MM.1S (cell line): ENCODE results near the gene TPCN2.

Experiments used
- DNase-seq: peaks from one replicate; pipeline ENCODE4 v3.0.0-alpha.2; 2015
- H2AFZ ChIP-seq: fragments of 300-600 bp; sonication (generic); 2 replicates; pipeline ENCODE4 v1.6.0; 2016; ENCODE audit warnings: antibody characterized with exemption, low read length
- H3F3A ChIP-seq: fragments of 300-600 bp; sonication (generic); 2 replicates; pipeline ENCODE4 v1.6.1; 2016; ENCODE audit warnings: mild to moderate bottlenecking, antibody characterized with exemption, low read length, moderate library complexity, mixed read lengths; ENCODE audit not compliant: insufficient read depth
- H3K27ac ChIP-seq: fragments of 300-600 bp; sonication (generic); 2 replicates; pipeline ENCODE4 v1.5.1; 2016; ENCODE audit warnings: mild to moderate bottlenecking, low read length
- H3K27me3 ChIP-seq: fragments of 300-600 bp; sonication (generic); replicated peaks from 2 replicates; pipeline ENCODE4 v1.6.0; 2016; ENCODE audit warnings: low read length; ENCODE audit not compliant: insufficient read depth
- H3K36me3 ChIP-seq: fragments of 300-600 bp; sonication (generic); replicated peaks from 2 replicates; pipeline ENCODE4 v1.6.1; 2016; ENCODE audit warnings: mild to moderate bottlenecking, low read length, mixed read lengths; ENCODE audit not compliant: insufficient read depth
- H3K4me1 ChIP-seq: fragments of 300-600 bp; sonication (generic); 2 replicates; pipeline ENCODE4 v1.6.1; 2016; ENCODE audit warnings: low read length, mixed read lengths
- H3K4me2 ChIP-seq: fragments of 300-600 bp; sonication (generic); 2 replicates; pipeline ENCODE4 v1.6.0; 2016; ENCODE audit warnings: low read depth, low read length
- H3K4me3 ChIP-seq: fragments of 300-600 bp; sonication (generic); 2 replicates; pipeline ENCODE4 v1.5.1; 2016; ENCODE audit warnings: low read length, mixed read lengths
- H3K79me2 ChIP-seq: fragments of 300-600 bp; sonication (generic); 2 replicates; pipeline ENCODE4 v1.6.1; 2016; ENCODE audit warnings: mixed run types, low read length, mixed read lengths
- H3K9ac ChIP-seq: fragments of 300-600 bp; sonication (generic); 2 replicates; pipeline ENCODE4 v1.6.1; 2016; ENCODE audit warnings: low read length, mixed read lengths
- H3K9me2 ChIP-seq: fragments of 300-600 bp; sonication (generic); replicated peaks from 2 replicates; pipeline ENCODE4 v1.6.1; 2016; ENCODE audit warnings: mild to moderate bottlenecking, low read length, mixed read lengths; ENCODE audit not compliant: insufficient read depth
- H3K9me3 ChIP-seq: fragments of 300-600 bp; sonication (generic); replicated peaks from 2 replicates; pipeline ENCODE4 v1.6.1; 2016; ENCODE audit warnings: mild to moderate bottlenecking, low read length, mixed read lengths; ENCODE audit not compliant: insufficient read depth
- H4K20me1 ChIP-seq: fragments of 300-600 bp; sonication (generic); 2 replicates; pipeline ENCODE4 v1.6.1; 2016; ENCODE audit warnings: mild to moderate bottlenecking, low read length, moderate library complexity, mixed read lengths; ENCODE audit not compliant: insufficient read depth
- EZH2 ChIP-seq: fragments of 300-600 bp; sonication (generic); optimal IDR thresholded peaks from 2 replicates; pipeline ENCODE3; 2017; ENCODE audit warnings: low read depth, mild to moderate bottlenecking, antibody characterized with exemption, low read length, mixed read lengths
- EZH2phosphoT487 ChIP-seq: fragments of 300-600 bp; sonication (generic); IDR thresholded peaks from 2 replicates; pipeline ENCODE4 v1.6.1; 2018; ENCODE audit warnings: antibody characterized with exemption, low read length
- TF ChIP-seq, protein P1 (sequence below): fragments of 300-600 bp; sonication (generic); IDR thresholded peaks from 2 replicates; pipeline ENCODE4 v1.5.1; 2016; ENCODE audit warnings: antibody characterized with exemption, low read length, mixed read lengths

The TPCN2 gene

DNA sequence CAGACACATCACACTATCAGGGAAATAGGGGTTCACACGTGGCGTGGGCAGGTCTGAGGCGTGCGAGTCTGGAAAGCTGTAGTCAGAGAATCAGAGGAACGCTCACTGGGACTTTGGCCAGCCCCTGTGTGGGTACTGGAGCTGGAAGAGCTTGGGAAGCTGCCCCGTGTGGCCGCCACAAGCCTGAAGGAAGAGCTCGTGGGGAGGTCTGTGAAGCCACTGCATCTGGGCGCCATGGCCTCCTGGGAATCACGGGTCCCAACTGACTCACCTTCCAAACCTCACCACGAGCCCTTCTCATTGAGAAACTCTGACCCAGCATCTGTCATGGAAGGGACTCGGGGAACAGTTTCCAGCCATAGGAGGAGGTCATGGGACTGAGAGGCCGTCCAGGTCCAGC lies 29.8 kb upstream of the TPCN2 start:
- Histone ChIP-seq H3F3A (no peaks in the 10 kb centered on the region), H3K27ac (no peak overlapping the region), H3K27me3 (peaks cover 60% of the 10 kb centered on the region), H3K9me2 (no peaks in the 10 kb centered on the region), H2AFZ (no peak overlapping the region), H3K4me2 (no peak overlapping the region), H3K79me2 (no peaks in the 10 kb centered on the region), H3K4me3 (no peak overlapping the region), H3K9ac (no peak overlapping the region), H4K20me1 (no peaks in the 10 kb centered on the region), H3K4me1 (no peaks in the 10 kb centered on the region), H3K36me3 (no peaks in the 10 kb centered on the region), H3K9me3 (no peaks in the 10 kb centered on the region)
- no peak for DNase-seq
- TF ChIP-seq, protein P1, sequence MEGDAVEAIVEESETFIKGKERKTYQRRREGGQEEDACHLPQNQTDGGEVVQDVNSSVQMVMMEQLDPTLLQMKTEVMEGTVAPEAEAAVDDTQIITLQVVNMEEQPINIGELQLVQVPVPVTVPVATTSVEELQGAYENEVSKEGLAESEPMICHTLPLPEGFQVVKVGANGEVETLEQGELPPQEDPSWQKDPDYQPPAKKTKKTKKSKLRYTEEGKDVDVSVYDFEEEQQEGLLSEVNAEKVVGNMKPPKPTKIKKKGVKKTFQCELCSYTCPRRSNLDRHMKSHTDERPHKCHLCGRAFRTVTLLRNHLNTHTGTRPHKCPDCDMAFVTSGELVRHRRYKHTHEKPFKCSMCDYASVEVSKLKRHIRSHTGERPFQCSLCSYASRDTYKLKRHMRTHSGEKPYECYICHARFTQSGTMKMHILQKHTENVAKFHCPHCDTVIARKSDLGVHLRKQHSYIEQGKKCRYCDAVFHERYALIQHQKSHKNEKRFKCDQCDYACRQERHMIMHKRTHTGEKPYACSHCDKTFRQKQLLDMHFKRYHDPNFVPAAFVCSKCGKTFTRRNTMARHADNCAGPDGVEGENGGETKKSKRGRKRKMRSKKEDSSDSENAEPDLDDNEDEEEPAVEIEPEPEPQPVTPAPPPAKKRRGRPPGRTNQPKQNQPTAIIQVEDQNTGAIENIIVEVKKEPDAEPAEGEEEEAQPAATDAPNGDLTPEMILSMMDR, result no peak
- TF ChIP-seq EZH2 (no peak), EZH2phosphoT487 (no peak)

DNA sequence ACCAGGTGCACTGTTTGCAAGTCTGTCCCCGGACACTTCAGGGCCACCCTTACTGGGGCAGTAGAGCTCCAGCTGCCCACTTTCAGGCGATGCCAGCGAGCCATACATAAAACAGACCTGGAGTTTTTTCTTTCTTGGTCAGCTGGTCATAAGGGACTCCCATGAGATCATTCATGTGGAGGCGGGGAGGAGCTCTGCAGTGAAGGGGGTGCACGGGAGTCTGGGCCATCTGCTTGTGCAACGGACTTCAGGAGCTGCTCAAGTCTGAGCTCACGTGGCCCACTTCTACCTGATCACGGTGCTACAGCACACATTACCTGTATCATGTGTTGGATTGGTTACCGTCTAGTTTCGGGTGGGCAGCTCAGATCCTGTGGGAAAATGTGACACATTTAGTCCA lies 26.5 kb upstream of the TPCN2 start:
- H3K4me3 ChIP-seq, result no peak overlapping the region
- DNase-seq, result no peak
- peaks cover 40% of the 10 kb centered on the region for H3K27me3 ChIP-seq

DNA sequence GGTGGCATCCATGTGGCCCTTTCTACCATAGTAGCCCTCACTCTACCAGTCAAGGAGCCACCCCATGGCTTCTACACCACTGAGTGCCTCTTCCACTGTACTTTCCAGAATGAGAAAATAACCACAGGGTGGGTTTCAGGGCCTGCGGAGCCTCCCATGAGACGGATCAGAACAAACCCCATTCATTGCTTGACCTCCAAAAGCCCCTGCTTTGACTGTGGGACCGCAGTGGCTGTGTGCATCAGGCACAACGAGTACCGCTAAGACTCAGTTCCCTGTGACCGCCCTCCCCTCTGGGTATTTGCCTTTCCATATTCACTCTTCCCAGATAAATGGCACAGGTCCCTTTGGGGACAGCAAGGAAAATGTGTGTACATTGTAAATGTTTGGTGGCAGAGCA lies 24.2 kb upstream of the TPCN2 start:
- H4K20me1 ChIP-seq, result no peaks in the 10 kb centered on the region
- H3K27me3 ChIP-seq, result peaks cover 18% of the 10 kb centered on the region
- no peaks in the 10 kb centered on the region for H3K4me1 ChIP-seq
- H3K36me3 ChIP-seq, result no peaks in the 10 kb centered on the region
- no peaks in the 10 kb centered on the region for H3K9me2 ChIP-seq
- H3K79me2 ChIP-seq, result no peaks in the 10 kb centered on the region
- no peaks in the 10 kb centered on the region for H3K9me3 ChIP-seq
- TF ChIP-seq, protein P1, result no peak
- TF ChIP-seq EZH2 (no peak), EZH2phosphoT487 (no peak)
- no peak overlapping the region for H3K4me3 ChIP-seq
- H3K4me2 ChIP-seq, result no peak overlapping the region
- no peak overlapping the region for H2AFZ ChIP-seq
- no peak for DNase-seq
- no peak overlapping the region for H3K27ac ChIP-seq
- no peak overlapping the region for H3K9ac ChIP-seq
- no peaks in the 10 kb centered on the region for H3F3A ChIP-seq

More for the DNA sequence above, 26.5 kb upstream of the TPCN2 start:
- no peaks in the 10 kb centered on the region for H3F3A ChIP-seq
- no peak overlapping the region for H3K4me2 ChIP-seq
- H3K79me2 ChIP-seq, result no peaks in the 10 kb centered on the region
- TF ChIP-seq, protein P1, result no peak
- TF ChIP-seq EZH2 (no peak), EZH2phosphoT487 (no peak)
- no peaks in the 10 kb centered on the region for H3K36me3 ChIP-seq
- H3K4me1 ChIP-seq, result no peaks in the 10 kb centered on the region
- no peak overlapping the region for H3K9ac ChIP-seq
- H3K27ac ChIP-seq, result no peak overlapping the region
- no peaks in the 10 kb centered on the region for H3K9me2 ChIP-seq
- no peaks in the 10 kb centered on the region for H4K20me1 ChIP-seq
- H2AFZ ChIP-seq, result no peak overlapping the region
- H3K9me3 ChIP-seq, result no peaks in the 10 kb centered on the region
